ENCODE data around the gene FCGR2B.
A peak's percentile ranks its signal among the peaks of the same experiment; 100 is the strongest.
"Not testable (repeated sequence)": the region's sequence is repeated elsewhere in the genome, so short reads cannot be mapped to it uniquely, and the experiment has no call there.

Gene FCGR2B

GRCh38 chr1:161662684-161663339 is at the start of gene FCGR2B:
TSS of gene FCGR2B (plus strand) at chr1:161663143. CDS start at chr1:161663242, 99 bp downstream.
- H3K4me3 ChIP-seq (ENCODE audit: low read depth, low read length); DNase-seq (ENCODE audit: low read depth): not testable (repeated sequence)

- not testable (repeated sequence) for H3K4me3 ChIP-seq (ENCODE audit: low read depth, low read length); DNase-seq (ENCODE audit: low read depth)
Observed at GRCh38 chr1:161616417-161616816, 46.5 kb upstream of the FCGR2B start.

GRCh38 chr1:161618517-161618916 is 44.4 kb upstream of the FCGR2B start:
- not testable (repeated sequence) for DNase-seq (ENCODE audit: low read depth); H3K4me3 ChIP-seq (ENCODE audit: low read depth, low read length)

DNA sequence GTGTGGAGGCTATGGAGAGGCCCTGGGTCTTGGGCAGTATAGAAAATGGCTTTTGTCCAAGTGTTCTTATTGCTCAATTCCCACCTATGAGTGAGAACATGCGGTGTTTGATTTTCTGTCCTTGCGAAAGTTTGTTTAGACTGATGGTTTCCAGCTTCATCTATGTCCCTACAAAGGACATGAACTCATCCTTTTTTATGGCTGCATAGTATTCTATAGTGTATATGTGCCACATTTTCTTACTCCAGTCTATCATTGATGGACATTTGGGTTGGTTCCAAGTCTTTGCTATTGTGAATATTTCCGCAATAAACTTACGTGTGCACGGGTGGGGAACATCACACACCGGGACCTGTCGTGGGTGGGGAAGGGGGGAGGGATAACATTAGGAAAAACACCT is 42.5 kb upstream of the FCGR2B start:
- not testable (repeated sequence) for DNase-seq (ENCODE audit: low read depth)
- H3K4me3 ChIP-seq (ENCODE audit: low read depth, low read length), result peak overlapping the region; percentile 62; the same call in 1 of the 2 replicates

DNA sequence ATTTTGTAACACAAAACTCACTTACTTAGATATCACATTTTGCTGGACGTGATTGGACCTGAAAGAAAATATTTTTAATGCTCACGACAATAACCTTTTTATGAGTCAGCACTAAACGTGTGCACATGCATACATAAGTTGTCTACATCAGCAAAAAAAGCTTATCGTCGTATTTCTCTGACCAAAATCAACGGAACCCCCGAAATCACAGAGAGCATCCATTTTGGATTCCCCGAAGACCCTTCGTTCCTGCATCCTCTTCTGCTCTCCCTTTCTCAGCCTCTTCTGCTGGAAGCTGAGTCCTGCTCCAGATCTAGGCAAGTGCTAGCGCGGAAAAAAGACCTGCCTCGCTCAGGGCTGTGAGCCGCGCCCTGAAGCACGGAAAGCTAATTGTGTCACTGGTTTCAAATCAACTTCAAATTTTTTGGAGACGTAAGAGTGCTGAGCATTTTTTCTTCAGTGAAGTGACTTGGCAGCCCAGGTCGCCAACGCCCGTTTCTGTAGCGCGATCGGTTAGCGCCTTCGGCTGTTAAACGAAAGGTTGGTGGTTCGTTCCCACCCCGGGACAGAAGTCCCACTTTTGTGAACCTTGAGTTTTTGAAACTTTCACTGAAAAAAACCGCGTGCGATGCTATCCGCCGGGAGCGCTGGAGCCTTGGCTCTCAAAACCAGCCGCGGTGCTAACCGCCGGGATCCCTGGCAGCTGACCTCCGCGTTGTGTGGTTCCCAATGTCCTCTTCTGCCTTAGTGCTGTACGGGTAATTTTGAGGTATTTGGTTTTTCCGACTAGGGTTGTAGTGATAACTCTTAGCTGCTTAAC is 41.6 kb upstream of the FCGR2B start:
- DNase-seq (ENCODE audit: low read depth), result peak; percentile 90
- peak overlapping the region; percentile 62 for H3K4me3 ChIP-seq (ENCODE audit: low read depth, low read length)

DNA sequence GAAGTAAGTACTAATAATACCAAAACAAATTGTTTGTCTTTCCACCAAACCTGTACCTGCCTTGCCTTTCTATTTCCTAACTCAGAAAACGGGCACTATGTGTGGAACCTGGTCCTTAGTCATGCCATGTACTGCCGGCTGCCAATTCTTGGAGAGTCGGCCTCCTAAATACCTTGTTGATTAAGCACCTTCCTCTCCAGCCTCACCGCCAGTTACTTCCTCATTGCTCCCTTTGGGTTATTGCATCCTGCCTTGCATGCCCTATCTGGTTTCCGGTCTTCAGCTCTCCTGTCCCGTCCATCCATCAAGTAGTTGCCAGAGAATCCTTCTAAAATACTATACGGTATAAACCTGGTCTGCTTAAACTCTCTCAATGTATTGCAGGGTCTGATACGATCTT is 40.9 kb upstream of the FCGR2B start:
- H3K4me3 ChIP-seq (ENCODE audit: low read depth, low read length), result not testable (repeated sequence)
- DNase-seq (ENCODE audit: low read depth), result peak; percentile 43

GRCh38 chr1:161623401-161624051 is 39.4 kb upstream of the FCGR2B start:
- peak; percentile 52 for DNase-seq (ENCODE audit: low read depth)
- H3K4me3 ChIP-seq (ENCODE audit: low read depth, low read length), result not testable (repeated sequence)

GRCh38 chr1:161624605-161625004 is 38.3 kb upstream of the FCGR2B start:
- H3K4me3 ChIP-seq (ENCODE audit: low read depth, low read length); DNase-seq (ENCODE audit: low read depth): not testable (repeated sequence)

DNA sequence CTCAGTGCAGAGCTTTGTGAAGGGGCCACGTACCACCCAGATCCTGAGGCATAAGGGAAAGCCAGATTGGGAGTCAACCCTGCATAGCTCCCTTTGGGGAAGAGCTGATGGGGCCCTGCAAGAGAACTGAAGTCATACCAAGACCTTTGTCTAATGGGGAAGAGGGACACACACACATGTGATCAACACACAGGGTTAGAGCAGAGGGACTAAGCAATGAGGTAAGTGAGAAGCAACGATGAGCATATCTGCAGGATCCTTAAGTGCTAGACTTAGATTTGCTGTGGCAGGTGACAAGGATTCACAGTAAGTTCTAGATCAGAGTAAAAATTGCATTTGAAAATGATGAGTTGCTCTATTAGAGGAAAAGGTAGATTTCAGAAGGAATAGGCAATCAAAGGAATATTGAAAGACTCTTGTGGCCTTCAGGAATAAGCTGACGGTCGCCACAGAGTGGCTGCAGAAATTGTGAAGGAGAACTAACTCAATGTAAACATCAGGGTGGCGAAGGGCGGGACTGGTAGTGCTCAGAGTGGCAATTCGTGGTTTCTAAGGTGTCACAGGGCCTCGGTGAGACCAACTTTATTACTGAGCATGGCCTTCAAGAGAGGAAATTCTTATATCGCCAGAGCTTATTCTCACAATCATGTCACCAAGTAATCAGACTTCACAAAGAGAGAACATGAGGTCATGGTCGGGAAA is 36.3 kb upstream of the FCGR2B start:
- not testable (repeated sequence) for H3K4me3 ChIP-seq (ENCODE audit: low read depth, low read length); DNase-seq (ENCODE audit: low read depth)

DNA sequence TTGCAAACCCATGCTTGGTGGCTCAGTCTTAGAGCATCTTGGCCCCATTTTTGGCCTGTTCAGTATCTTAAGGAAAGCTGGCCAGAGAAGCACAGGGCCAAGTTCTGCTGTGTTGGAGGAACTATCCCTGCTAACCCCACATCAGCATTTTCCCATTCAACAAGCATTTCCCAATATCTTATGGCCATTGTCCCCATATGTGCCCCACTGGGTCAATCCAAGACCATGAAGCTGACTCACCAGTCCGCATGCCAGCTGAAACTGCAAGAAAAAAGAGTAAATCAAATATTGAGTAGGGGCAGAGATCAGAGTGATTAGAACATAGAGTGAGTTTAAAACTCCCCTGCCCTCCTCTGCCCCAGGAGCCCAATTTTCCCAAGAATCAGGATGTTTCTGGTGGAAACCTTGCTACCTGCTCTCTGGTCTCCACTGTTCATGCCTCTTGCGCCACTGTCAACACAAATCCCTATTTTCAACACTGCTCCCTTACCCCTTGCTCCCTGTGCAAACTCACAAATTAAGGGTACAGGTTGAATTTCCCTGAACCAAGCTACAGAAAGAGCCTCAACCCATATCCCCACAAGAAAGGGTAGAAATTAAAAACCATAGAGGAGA is 32.7 kb upstream of the FCGR2B start:
- not testable (repeated sequence) for DNase-seq (ENCODE audit: low read depth); H3K4me3 ChIP-seq (ENCODE audit: low read depth, low read length)

DNA sequence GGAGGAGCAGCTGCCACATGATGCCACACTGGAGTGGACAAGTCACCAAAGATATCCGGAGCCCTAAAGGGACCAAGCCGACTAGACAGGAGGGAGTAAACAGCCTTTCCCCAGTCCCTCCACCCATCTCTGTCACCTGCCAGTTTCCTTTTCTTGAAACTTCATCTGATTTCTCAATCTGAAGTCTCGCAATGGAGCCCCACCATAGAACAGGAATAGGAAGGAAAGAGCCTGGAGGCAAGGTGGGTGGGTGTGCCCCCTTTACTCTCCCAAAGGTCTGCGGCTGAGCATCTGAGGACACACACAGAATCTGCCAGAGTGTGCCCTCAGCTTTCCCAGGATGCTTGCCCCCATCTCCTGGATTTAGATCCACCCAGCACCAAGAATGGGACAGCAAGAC is 31.9 kb upstream of the FCGR2B start, which contains the start of gene FCGR3B:
Gene FCGR3B (minus strand): TSS at position 101 of the 400 bp plus-strand sequence. CDS start 82 bp downstream, at position 19.
- TF ChIP-seq CTCF (IDR thresholded peaks at IDR 0.05; ENCODE audit: insufficient read depth, low read depth, low read length, missing control alignments), result no peak
- no peak within 1 kb of the TSS for H3K4me3 ChIP-seq (ENCODE audit: low read depth, low read length)

DNA sequence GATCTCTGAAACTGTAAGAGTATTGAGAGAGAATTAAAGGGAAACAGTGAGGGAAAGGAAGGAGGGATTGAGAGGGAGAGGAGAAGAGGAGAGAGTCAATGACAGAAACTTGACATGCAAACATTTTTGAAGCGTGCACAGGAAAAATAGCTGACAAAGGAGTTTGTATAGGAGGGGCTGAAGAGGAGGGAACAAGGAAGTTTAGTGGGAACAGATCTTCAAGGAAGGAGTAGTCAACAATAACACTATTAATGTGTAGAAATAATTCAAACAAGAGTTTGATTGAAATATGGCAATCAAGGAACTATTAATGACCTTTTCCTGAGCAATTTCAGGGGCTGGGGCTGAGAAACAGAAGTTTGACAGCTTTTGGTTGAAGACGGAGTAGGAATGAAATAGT is 27.9 kb upstream of the FCGR2B start:
- not testable (repeated sequence) for H3K4me3 ChIP-seq (ENCODE audit: low read depth, low read length); DNase-seq (ENCODE audit: low read depth)

More for the DNA sequence above, 31.9 kb upstream of the FCGR2B start, which contains the start of gene FCGR3B:
- no peak for DNase-seq (ENCODE audit: low read depth)

DNA sequence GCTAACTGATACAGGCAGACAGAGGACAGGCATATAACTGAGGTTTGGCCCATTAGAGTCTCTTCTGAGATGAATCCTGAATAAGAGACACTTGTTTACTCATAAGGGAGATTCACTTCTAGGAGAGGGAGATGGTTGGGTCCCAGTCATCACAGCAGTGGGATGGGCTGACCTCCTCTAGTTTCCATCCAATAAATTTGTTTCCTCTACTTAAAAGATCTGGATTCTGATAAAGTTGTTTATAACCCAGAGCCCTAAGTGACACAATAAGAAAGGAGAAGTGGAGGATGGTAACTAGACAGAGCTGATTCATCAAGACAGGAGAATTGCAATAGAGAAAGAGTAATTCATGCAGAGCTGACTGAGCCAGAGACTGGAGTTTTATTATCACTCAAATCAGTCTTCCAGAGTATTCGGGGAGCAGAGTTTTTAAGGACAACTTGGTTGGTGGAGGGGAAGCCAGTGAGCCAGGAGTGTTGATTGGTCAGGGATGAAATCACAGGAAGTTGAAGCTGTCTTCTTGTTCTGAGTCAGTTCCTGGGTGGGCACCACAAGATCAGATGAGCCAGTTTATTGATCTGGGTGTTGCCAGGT is 26.7 kb upstream of the FCGR2B start:
- DNase-seq (ENCODE audit: low read depth); H3K4me3 ChIP-seq (ENCODE audit: low read depth, low read length): not testable (repeated sequence)

DNA sequence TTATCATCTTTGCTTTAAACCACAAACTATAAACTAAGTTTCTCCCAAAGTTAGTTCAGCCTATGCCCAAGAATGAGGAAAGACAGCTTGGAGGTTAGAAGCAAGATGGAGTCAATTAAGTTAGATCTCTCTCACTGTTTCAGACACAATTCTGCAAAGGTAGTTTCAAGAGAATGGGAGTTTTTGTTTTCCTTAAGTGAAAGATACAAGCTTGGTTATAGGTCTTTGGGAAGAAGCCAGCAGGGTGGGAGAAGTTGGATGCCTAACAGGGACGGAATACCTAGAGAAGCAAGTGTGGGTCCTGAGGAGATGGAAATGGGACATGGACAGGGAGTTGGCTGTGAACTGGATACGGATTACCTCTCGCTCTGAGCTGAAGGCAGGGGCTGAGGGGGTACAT is 26.0 kb upstream of the FCGR2B start:
- DNase-seq (ENCODE audit: low read depth), result not testable (repeated sequence)

DNA sequence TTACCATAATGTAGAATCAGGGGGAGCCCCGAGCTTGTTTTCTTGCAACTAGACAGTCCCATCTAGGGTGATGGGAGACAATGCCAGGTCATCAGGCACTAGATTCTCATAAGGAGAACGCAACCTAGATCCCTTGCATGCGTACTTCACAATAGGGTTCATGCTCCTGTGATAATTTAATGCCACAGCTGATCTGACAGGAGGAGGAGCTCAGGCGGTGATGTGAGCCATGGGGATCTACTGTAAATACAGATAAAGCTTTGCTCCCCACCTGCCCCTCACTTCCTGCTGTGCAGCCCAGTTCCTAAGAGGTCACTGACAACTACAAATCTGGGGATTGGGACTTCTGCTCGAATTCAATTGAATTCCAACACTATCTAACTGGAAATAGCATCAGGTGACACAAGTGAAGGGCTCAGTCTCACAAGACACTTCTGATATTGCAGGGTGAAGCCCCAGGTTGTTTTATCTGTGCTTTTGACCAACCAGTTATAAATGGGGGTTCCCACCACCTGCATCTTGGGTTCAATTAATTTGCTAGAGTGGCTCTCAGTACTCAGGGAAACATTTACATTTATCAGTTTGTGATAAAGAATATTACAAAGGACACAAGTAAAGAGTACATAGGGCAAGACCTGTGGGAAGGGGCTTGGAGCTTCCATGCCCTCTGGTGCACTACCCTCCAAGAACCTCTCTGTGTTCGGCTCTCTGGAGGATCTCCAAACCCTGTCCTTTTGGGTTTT is 24.5 kb upstream of the FCGR2B start:
- H3K4me3 ChIP-seq (ENCODE audit: low read depth, low read length); DNase-seq (ENCODE audit: low read depth): not testable (repeated sequence)

More for the DNA sequence above, 26.0 kb upstream of the FCGR2B start:
- not testable (repeated sequence) for H3K4me3 ChIP-seq (ENCODE audit: low read depth, low read length)

- not testable (repeated sequence) for DNase-seq (ENCODE audit: low read depth); H3K4me3 ChIP-seq (ENCODE audit: low read depth, low read length)
Observed at GRCh38 chr1:161639203-161639602, 23.7 kb upstream of the FCGR2B start.

All from GM12865 (cell line).